GM19099 (cell line): Measurements from ENCODE around the gene ZNF132.

Experiments
- POLR2A ChIP-seq: IDR thresholded peaks from 3 replicates; pipeline ENCODE4 v1.6.1; 2011; ENCODE audit warnings: low read depth; ENCODE audit not compliant: insufficient read length; ENCODE audit errors: extremely low read depth

Gene ZNF132

GRCh38 chr19:58439576-58440554, at the start of gene ZNF132:
ZNF132 (minus strand) TSS chr19:58440153; CDS start chr19:58439821, 332 bp downstream.
- TF ChIP-seq POLR2A: peak; percentile 72

- TF ChIP-seq POLR2A: no peak
Measured at GRCh38 chr19:58483776-58484175, 43.8 kb upstream of the ZNF132 start.

GRCh38 chr19:58482372-58482771, 42.4 kb upstream of the ZNF132 start:
- no peak for TF ChIP-seq POLR2A

- no peak for TF ChIP-seq POLR2A
Measured at GRCh38 chr19:58480831-58481230, 40.9 kb upstream of the ZNF132 start.

GRCh38 chr19:58480481-58480830, 40.5 kb upstream of the ZNF132 start:
- TF ChIP-seq POLR2A: no peak

GRCh38 chr19:58479736-58480480, 40.0 kb upstream of the ZNF132 start:
- TF ChIP-seq POLR2A: no peak

- no peak for TF ChIP-seq POLR2A
Measured at GRCh38 chr19:58479303-58479702, 39.4 kb upstream of the ZNF132 start.

GRCh38 chr19:58477871-58478270, 37.9 kb upstream of the ZNF132 start:
- TF ChIP-seq POLR2A: no peak

GRCh38 chr19:58477130-58477529, 37.2 kb upstream of the ZNF132 start:
- TF ChIP-seq POLR2A: no peak

- no peak for TF ChIP-seq POLR2A
Measured at GRCh38 chr19:58476498-58477015, 36.6 kb upstream of the ZNF132 start.

GRCh38 chr19:58475714-58476497, 36.0 kb upstream of the ZNF132 start, which contains the start of gene ZNF446:
ZNF446 (plus strand) TSS chr19:58476352; CDS start chr19:58477219, 867 bp downstream.
- TF ChIP-seq POLR2A: peak; percentile 60

GRCh38 chr19:58474997-58475713, 35.2 kb upstream of the ZNF132 start:
- no peak for TF ChIP-seq POLR2A

GRCh38 chr19:58474291-58474996, 34.5 kb upstream of the ZNF132 start:
- no peak for TF ChIP-seq POLR2A
